Gastroesophageal sphincter (tissue), 4 donors: ENCODE measurements around the gene TRAPPC11. TPM values are rescaled to one million over a fixed set of nuclear protein-coding genes. Genes with fewer than 3 reads are reported as not detected.

Experiments used
- ATAC-seq: fragments of 150-250 bp; one replicate; pipeline ENCODE4 v1.9.1; 2016; ENCODE audit warnings: mild to moderate bottlenecking, moderate library complexity
- H3K27ac ChIP-seq, 4 donors: fragments of 200-600 bp; sonication (generic) in 3 of 4; 1 replicate in 3 of 4; 2 replicates in 1 of 4; pipeline ENCODE4 v1.5.1; 2016 to 2019
- H3K27me3 ChIP-seq: fragments of 200-600 bp; sonication (generic); one replicate; pipeline ENCODE4 v1.5.1; 2019
- H3K36me3 ChIP-seq, 2 donors: fragments of 200-600 bp; sonication (generic); one replicate each; pipeline ENCODE4 v1.5.1; 2019; ENCODE audit warnings: control low read depth in 1 of 2
- H3K4me1 ChIP-seq, 3 donors: fragments of 200-600 bp; sonication (generic); 1 replicate in 2 of 3; 2 replicates in 1 of 3; pipeline ENCODE4 v1.5.1; 2016 to 2019; ENCODE audit warnings: control low read depth in 2 of 3
- H3K4me3 ChIP-seq, 2 donors: fragments of 200-600 bp; sonication (generic); one replicate each; pipeline ENCODE4 v1.5.1; 2019; ENCODE audit warnings: mild to moderate bottlenecking in 1 of 2, moderate library complexity in 1 of 2
- H3K9me3 ChIP-seq, 3 donors: fragments of 200-600 bp; sonication (generic); one replicate each; pipeline ENCODE4 v1.5.1; 2017 to 2019; ENCODE audit warnings: control low read depth in 2 of 3
- CTCF ChIP-seq, 4 experiments: fragments of 200-600 bp in 2 of 4; fragments of 450-650 bp in 2 of 4; sonication (generic) in 1 of 4; IDR thresholded peaks; one replicate each; pipeline ENCODE4 v1.5.1; 2017 to 2019; ENCODE audit warnings: antibody characterized with exemption in 4 of 4, mild to moderate bottlenecking in 2 of 4, moderate library complexity in 2 of 4
- EP300 ChIP-seq: sonication (generic); formaldehyde crosslinking; IDR thresholded peaks from one replicate; pipeline ENCODE4 v1.6.1; 2017; ENCODE audit warnings: antibody characterized with exemption, mild to moderate bottlenecking
- POLR2A ChIP-seq, 2 donors: fragments of 450-650 bp; IDR thresholded peaks; one replicate each; pipeline ENCODE4 v1.6.1; 2017; ENCODE audit warnings: antibody characterized with exemption in 2 of 2, mild to moderate bottlenecking in 2 of 2, moderate library complexity in 1 of 2
- POLR2AphosphoS5 ChIP-seq: sonication (generic); formaldehyde crosslinking; IDR thresholded peaks from one replicate; pipeline ENCODE4 v1.6.1; 2017; ENCODE audit warnings: antibody characterized with exemption
- WGBS, 2 donors: methylation state at CpG; one replicate each; pipeline ENCODE4 v1.1.5; 2018; ENCODE audit warnings: low coverage in 1 of 2; 5-methylcytosine and 5-hydroxymethylcytosine counted together
- small RNA-seq, 4 donors: library from RNA; depleted of rRNA; stranded (forward); fragments of <200 nt; gene quantifications; one replicate each; pipeline ENCODE3, GENCODE V24; 2016
- total RNA-seq, 4 donors: library from RNA; depleted of rRNA; stranded (reverse); fragments of >200 nt; gene quantifications; one replicate each; pipeline ENCODE4 v1.1.0, GENCODE V29; 2016

TRAPPC11 gene
- total RNA-seq, 4 donors from 2014 or later = 42.1 to 57.5 (median 54.7) TPM

- ATAC-seq = no peak
- Histone ChIP-seq H3K9me3 (no peaks in the 10 kb centered on the region), H3K27me3 (peaks cover 16% of the 10 kb centered on the region), H3K36me3 (no peaks in the 10 kb centered on the region), H3K27ac (no peak overlapping the region), H3K4me1 (no peaks in the 10 kb centered on the region), H3K4me3 (no peak overlapping the region)
- no peak for TF ChIP-seq POLR2A (IDR thresholded peaks at IDR 0.05)
- no peak for TF ChIP-seq EP300
- no peak for TF ChIP-seq POLR2AphosphoS5
- WGBS, 2 donors = 72 to 83% methylated on average over 2 of the region's 2 CpGs
Measured at GRCh38 chr4:183755596-183755995, 96.5 kb downstream of the TRAPPC11 start.

- no peak for TF ChIP-seq EP300
- TF ChIP-seq CTCF (IDR thresholded peaks at IDR 0.05) = no peak
- no peak for TF ChIP-seq POLR2AphosphoS5
- TF ChIP-seq POLR2A (IDR thresholded peaks at IDR 0.05) = no peak
- H3K9me3 ChIP-seq = no peaks in the 10 kb centered on the region
- H3K36me3 ChIP-seq = no peaks in the 10 kb centered on the region
- no peak overlapping the region for H3K27ac ChIP-seq
- no peaks in the 10 kb centered on the region for H3K4me1 ChIP-seq
- H3K4me3 ChIP-seq = no peak overlapping the region
- 97 to 100% methylated on average over 3 to 5 of the region's 10 CpGs for WGBS, 2 donors
- peaks cover 16% of the 10 kb centered on the region for H3K27me3 ChIP-seq
- no peak for ATAC-seq
Measured at GRCh38 chr4:183757060-183757459, 98.0 kb downstream of the TRAPPC11 start.

GRCh38 chr4:183758061-183758757, 99.1 kb downstream of the TRAPPC11 start:
- no peak for ATAC-seq
- Histone ChIP-seq H3K9me3 (no peaks in the 10 kb centered on the region), H3K27ac (no peak overlapping the region), H3K27me3 (peaks cover 16% of the 10 kb centered on the region), H3K4me1 (no peaks in the 10 kb centered on the region), H3K36me3 (no peaks in the 10 kb centered on the region), H3K4me3 (no peak overlapping the region)
- 42 to 53% methylated on average over 17 to 21 of the region's 29 CpGs for WGBS, 2 donors
- TF ChIP-seq EP300 = no peak
- no peak for TF ChIP-seq CTCF (IDR thresholded peaks at IDR 0.05)
- no peak for TF ChIP-seq POLR2A (IDR thresholded peaks at IDR 0.05)
- no peak for TF ChIP-seq POLR2AphosphoS5

- H3K36me3 ChIP-seq = no peaks in the 10 kb centered on the region
- peaks cover 16% of the 10 kb centered on the region for H3K27me3 ChIP-seq
- TF ChIP-seq CTCF (IDR thresholded peaks at IDR 0.05) = no peak
- no peaks in the 10 kb centered on the region for H3K9me3 ChIP-seq
- no peak overlapping the region for H3K4me3 ChIP-seq
- ATAC-seq = no peak
- H3K27ac ChIP-seq = no peak overlapping the region
- no peaks in the 10 kb centered on the region for H3K4me1 ChIP-seq
- WGBS, 2 donors = 68 to 84% methylated on average over 8 to 9 of the region's 21 CpGs
Measured at GRCh38 chr4:183758758-183759447, 99.8 kb downstream of the TRAPPC11 start.

DNA sequence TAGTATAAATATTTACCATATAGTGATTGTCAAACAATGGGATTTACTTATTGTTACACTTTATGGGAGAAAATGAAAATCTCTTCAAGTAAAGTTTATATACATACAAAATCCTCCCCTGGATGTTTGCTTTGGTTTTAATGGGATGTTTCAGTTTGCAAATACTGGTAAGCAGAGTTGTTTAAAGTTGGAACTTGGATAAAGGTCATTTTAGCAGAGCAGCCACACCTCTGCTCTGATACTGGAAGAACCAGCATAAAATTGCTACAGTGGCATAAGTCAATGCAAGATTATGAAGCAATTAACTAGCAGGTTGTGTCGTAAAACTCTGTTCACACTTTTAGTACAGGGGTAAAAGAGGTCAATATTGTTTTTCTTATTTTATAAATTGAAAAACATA, 101.2 kb downstream of the TRAPPC11 start:
- Histone ChIP-seq H3K4me3 (no peak overlapping the region), H3K4me1 (no peaks in the 10 kb centered on the region), H3K27ac (no peak overlapping the region), H3K27me3 (peaks cover 16% of the 10 kb centered on the region), H3K9me3 (no peaks in the 10 kb centered on the region), H3K36me3 (no peaks in the 10 kb centered on the region)
- 70 to 73% methylated on average over 1 of the region's 1 CpG for WGBS, 2 donors
- TF ChIP-seq CTCF (IDR thresholded peaks at IDR 0.05) (no peak), POLR2A (IDR thresholded peaks at IDR 0.05) (no peak), POLR2AphosphoS5 (no peak), EP300 (no peak)
- ATAC-seq = no peak

Small RNA genes within 50 kb of the gene (small RNA-seq; reads per million reads assigned to genes)
- gene RNU6-1053P (0 reads per million in 4 donors), gene RNU6-335P (0 reads per million in 4 donors), gene RNU6-479P (0 reads per million in 4 donors)

Other genes starting within 250 kb of the TRAPPC11 start
- 10 to 100 TPM; 25.5 to 31.6 (median 28.9) TPM for gene CDKN2AIP, start 214.7 kb upstream of the TRAPPC11 start, total RNA-seq
- 10 to 100 TPM; 27.9 to 64.4 (median 48.4) TPM for gene ING2, start 154.2 kb upstream of the TRAPPC11 start, total RNA-seq
- 10 to 100 TPM; 29.6 to 43.0 (median 32.8) TPM for gene RWDD4, start 108 bp upstream of the TRAPPC11 start, total RNA-seq
- 10 to 100 TPM in 2 of 4 donors, 1 to 10 TPM in 2; 7.5 to 25.4 (median 11.2) TPM for gene STOX2, start 246.0 kb downstream of the TRAPPC11 start, total RNA-seq